Breast epithelium (tissue), 4 donors: ENCODE results near the gene TFG. TPM values are rescaled to one million over a fixed set of nuclear protein-coding genes. Genes with fewer than 3 reads are reported as not detected.
A peak's percentile ranks its signal among the peaks of the same experiment; 100 is the strongest.
"Not testable (repeated sequence)": the region's sequence is repeated elsewhere in the genome, so short reads cannot be mapped to it uniquely, and the experiment has no call there.

Source experiments
- DNase-seq, 2 donors: peaks; one replicate each; pipeline ENCODE4 v3.0.0-alpha.2; 2019; ENCODE audit warnings: low spot score in 2 of 2
- H3K27ac ChIP-seq, 2 donors: fragments of 200-600 bp; sonication (generic) in 1 of 2; one replicate each; pipeline ENCODE4 v1.5.1; 2016 to 2019; ENCODE audit warnings: mild to moderate bottlenecking in 1 of 2
- H3K27me3 ChIP-seq, 2 donors: fragments of 200-600 bp; sonication (generic) in 1 of 2; one replicate each; pipeline versions ENCODE4 v1.5.1 to v1.6.0; 2017 to 2019; ENCODE audit warnings: control low read depth in 1 of 2, mild to moderate bottlenecking in 1 of 2
- H3K36me3 ChIP-seq: fragments of 200-600 bp; one replicate; pipeline ENCODE4 v1.5.1; 2019
- H3K4me1 ChIP-seq, 2 donors: fragments of 200-600 bp; sonication (generic); one replicate each; pipeline ENCODE4 v1.5.1; 2016 to 2019; ENCODE audit warnings: control low read depth in 1 of 2
- H3K4me3 ChIP-seq, 3 donors: fragments of 200-600 bp; sonication (generic); 1 replicate in 2 of 3; 2 replicates in 1 of 3; pipeline ENCODE4 v1.5.1; 2016 to 2019; ENCODE audit warnings: mild to moderate bottlenecking in 3 of 3, moderate library complexity in 2 of 3
- H3K9me3 ChIP-seq, 2 donors: fragments of 200-600 bp; sonication (generic) in 1 of 2; one replicate each; pipeline ENCODE4 v1.5.1; 2016 to 2019; ENCODE audit warnings: control low read depth in 1 of 2
- CTCF ChIP-seq, 3 donors: fragments of 450-650 bp; IDR thresholded peaks; one replicate each; pipeline ENCODE4 v1.5.1; 2016 to 2017; ENCODE audit warnings: antibody characterized with exemption in 3 of 3, mild to moderate bottlenecking in 3 of 3, moderate library complexity in 3 of 3
- POLR2A ChIP-seq: fragments of 450-650 bp; IDR thresholded peaks from one replicate; pipeline ENCODE4 v1.6.1; 2016; ENCODE audit warnings: antibody characterized with exemption, mild to moderate bottlenecking, moderate library complexity
- POLR2AphosphoS5 ChIP-seq, 3 donors: sonication (generic); formaldehyde crosslinking; IDR thresholded peaks; one replicate each; pipeline ENCODE4 v1.6.1; 2017; ENCODE audit warnings: antibody characterized with exemption in 3 of 3
- intact Hi-C: fragments of 100-400 bp; cut with DNase I; formaldehyde crosslinking; loops from one replicate; pipeline ENCODE4 v1.15.1; 2023; ENCODE audit warnings: low total_unique reads
- total RNA-seq, 3 donors: library from RNA; depleted of rRNA; stranded (reverse); fragments of >200 nt; gene quantifications; one replicate each; pipeline ENCODE4 v1.1.0, GENCODE V29; 2016

The TFG gene
- 10 to 100 TPM; 72.4 to 77.0 (median 72.8) TPM for total RNA-seq

DNA sequence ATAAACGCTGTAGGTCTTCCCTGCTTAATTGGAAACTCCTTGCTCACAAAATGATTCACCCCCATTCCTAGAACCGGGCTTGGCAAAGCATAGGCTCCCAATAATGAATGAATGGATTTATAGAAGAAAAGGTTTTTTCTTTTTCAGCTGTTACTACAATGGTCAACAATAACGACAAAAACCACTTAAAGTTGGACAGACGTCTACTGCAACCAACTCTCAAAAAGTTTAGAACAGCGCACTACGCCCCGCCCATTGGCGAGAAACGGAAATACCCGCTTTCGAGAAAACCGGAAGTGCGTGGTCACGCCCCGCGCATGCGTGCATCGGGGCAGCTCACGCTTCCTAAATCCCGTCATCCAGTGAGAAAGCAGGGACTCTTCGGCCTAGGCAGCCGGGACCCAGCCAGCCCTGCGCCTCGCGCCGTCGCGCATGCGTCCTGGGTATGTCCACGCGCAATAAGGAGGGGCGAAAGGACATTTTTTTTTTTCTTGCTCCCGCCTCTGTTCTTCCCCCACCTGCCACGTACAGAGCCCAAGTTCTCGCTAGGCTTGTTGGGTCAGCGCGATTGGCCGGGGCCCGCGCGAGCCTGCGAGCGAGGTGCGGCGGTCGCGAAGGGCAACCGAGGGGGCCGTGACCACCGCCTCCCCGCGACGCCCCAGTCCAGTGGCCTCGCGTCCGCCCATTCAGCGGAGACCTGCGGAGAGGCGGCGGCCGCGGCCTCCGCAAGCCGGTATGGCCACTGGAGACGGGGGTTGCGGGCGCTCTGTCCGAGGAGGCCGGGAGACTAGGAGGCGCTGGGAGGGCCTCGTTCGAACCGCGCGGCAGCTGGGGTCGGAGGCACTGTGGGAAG is at the start of gene TFG:
Gene TFG, plus strand, starts transcription at position 506 of the 853 bp plus-strand sequence. CDS start 4,192 bp downstream, outside the sequence.
- no peaks in the 10 kb centered on the region for H3K9me3 ChIP-seq
- peak; percentile 97 for DNase-seq
- peak within 1 kb of the TSS; percentile 68 to 89 (median 74) for H3K4me3 ChIP-seq
- peaks cover 0 to 4% of the 10 kb centered on the region in 2 donors for H3K4me1 ChIP-seq
- peak within 1 kb of the TSS; percentile 95 to 99 for H3K27ac ChIP-seq
- intact Hi-C loops, result no loop called here
- no peak for TF ChIP-seq CTCF (IDR thresholded peaks at IDR 0.05)
- peak; percentile 84 to 88 (median 84) for TF ChIP-seq POLR2AphosphoS5 (IDR thresholded peaks at IDR 0.05)
- TF ChIP-seq POLR2A, result peak; percentile 45
- H3K27me3 ChIP-seq, result peaks cover 0 to 14% of the 10 kb centered on the region in 2 donors
- no peaks in the 10 kb centered on the region for H3K36me3 ChIP-seq

GRCh38 chr3:100661294-100661693 is 48.0 kb upstream of the TFG start:
- DNase-seq, H3K4me3 ChIP-seq, H3K9me3 ChIP-seq, intact Hi-C loops, H3K27me3 ChIP-seq, H3K36me3 ChIP-seq, H3K4me1 ChIP-seq, H3K27ac ChIP-seq: not testable (repeated sequence)

GRCh38 chr3:100662113-100662823 is 47.0 kb upstream of the TFG start:
- H3K27ac ChIP-seq, result no peak overlapping the region

DNA sequence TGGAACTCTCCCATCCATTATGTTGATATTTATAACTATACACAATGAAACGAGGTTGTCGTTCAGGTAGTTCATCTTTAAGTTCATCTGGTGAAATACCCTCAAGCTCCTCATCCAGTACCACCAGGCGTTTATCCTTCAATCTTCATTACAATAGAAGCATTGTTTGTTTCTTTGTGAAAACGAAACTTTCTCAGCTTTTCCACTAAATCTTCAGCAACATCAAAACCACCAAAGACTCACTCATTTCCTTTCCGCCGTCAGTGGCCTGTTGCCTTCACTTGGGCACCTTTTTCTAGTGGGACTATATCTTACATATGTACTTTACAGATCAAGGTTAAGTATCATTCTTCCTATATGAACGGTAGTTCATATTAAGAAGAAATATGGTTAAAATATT is 44.1 kb upstream of the TFG start:
- no peak for DNase-seq
- intact Hi-C loops, result no loop called here
- TF ChIP-seq POLR2A (no peak), CTCF (IDR thresholded peaks at IDR 0.05) (no peak), POLR2AphosphoS5 (IDR thresholded peaks at IDR 0.05) (no peak)
- no peaks in the 10 kb centered on the region for H3K36me3 ChIP-seq
- H3K4me3 ChIP-seq, result no peak overlapping the region
- H3K27me3 ChIP-seq, result no peaks in the 10 kb centered on the region
- H3K9me3 ChIP-seq, result peaks cover 0 to 2% of the 10 kb centered on the region in 2 donors
- no peaks in the 10 kb centered on the region for H3K4me1 ChIP-seq
- no peak overlapping the region for H3K27ac ChIP-seq

More at GRCh38 chr3:100662113-100662823, 47.0 kb upstream of the TFG start:
- H3K9me3 ChIP-seq, result no peaks in the 10 kb centered on the region
- intact Hi-C loops, result no loop called here
- H3K4me1 ChIP-seq, result no peaks in the 10 kb centered on the region
- no peaks in the 10 kb centered on the region for H3K27me3 ChIP-seq
- TF ChIP-seq POLR2A (no peak), CTCF (IDR thresholded peaks at IDR 0.05) (no peak), POLR2AphosphoS5 (IDR thresholded peaks at IDR 0.05) (no peak)
- no peaks in the 10 kb centered on the region for H3K36me3 ChIP-seq
- H3K4me3 ChIP-seq, result no peak overlapping the region
- DNase-seq, result no peak

- peaks cover 0 to 11% of the 10 kb centered on the region in 2 donors for H3K9me3 ChIP-seq
- H3K27ac ChIP-seq, intact Hi-C loops, H3K4me3 ChIP-seq, H3K36me3 ChIP-seq, H3K4me1 ChIP-seq, DNase-seq, H3K27me3 ChIP-seq: not testable (repeated sequence)
These were observed 42.6 kb upstream of the TFG start for GRCh38 chr3:100666699-100667098.

- H3K4me1 ChIP-seq, intact Hi-C loops, H3K27me3 ChIP-seq, H3K36me3 ChIP-seq, H3K27ac ChIP-seq, H3K4me3 ChIP-seq, DNase-seq: not testable (repeated sequence)
- H3K9me3 ChIP-seq, result peaks cover 0 to 11% of the 10 kb centered on the region in 2 donors
These were observed 42.0 kb upstream of the TFG start for GRCh38 chr3:100667316-100667715.

DNA sequence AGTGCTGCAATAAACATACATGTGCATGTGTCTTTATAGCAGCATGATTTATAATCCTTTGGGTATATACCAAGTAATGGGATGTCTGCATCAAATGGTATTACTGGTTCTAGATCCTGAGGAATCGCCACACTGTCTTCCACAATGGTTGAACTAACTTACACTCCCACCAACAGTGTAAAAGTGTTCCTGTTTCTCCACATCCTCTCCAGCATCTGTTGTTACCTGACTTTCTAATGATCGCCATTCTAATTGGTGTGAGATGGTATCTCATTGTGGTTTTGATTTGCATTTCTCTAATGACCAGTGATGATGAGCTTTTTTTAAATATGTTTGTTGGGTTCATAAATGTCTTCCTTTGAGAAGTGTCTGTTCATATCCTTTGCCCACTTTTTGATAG is 38.3 kb upstream of the TFG start:
- peaks cover 0 to 11% of the 10 kb centered on the region in 2 donors for H3K9me3 ChIP-seq
- H3K36me3 ChIP-seq, intact Hi-C loops, H3K27ac ChIP-seq, H3K4me3 ChIP-seq, H3K4me1 ChIP-seq, H3K27me3 ChIP-seq, DNase-seq: not testable (repeated sequence)
